Measurements from ENCODE around the gene DDX24.

The DDX24 gene

DNA sequence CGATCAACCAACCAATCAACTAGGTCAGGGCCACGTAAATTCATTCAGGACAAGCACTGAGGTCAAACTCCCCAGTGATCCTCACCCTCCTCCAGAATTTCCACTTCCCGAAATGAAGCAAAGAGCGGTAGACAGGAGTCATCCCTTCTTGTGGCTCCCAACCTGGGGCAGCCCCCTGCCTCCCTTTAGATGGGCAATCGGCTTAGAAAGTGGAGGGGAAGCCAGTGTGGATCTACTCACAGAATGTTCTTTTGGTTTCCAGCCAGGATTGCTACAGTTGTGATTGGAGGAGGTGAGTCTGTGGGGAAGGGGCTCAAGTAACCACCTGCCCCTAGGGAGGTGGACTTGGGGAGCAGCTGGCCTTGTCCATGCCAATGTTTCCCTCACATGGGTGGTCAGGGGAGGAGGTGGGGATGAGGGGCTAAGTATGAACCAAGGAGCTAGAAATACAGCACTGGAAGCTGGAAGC, 33.6 kb upstream of the DDX24 start:
- no peak overlapping the region for H3K4me3 ChIP-seq (ENCODE audit: low read depth, low read length)
- H3K9ac ChIP-seq (ENCODE audit: low read depth, low read length): no peak overlapping the region
- no peaks in the 10 kb centered on the region for H3K36me3 ChIP-seq (ENCODE audit: control insufficient read depth, insufficient read depth, low read length)
- no peaks in the 10 kb centered on the region for H3K9me3 ChIP-seq (ENCODE audit: control insufficient read depth, insufficient read depth, low read length)
- no peaks in the 10 kb centered on the region for H3K27me3 ChIP-seq (ENCODE audit: control insufficient read depth, insufficient read depth, low read length)
- H3K4me1 ChIP-seq (ENCODE audit: control insufficient read depth, insufficient read depth, low read length): no peaks in the 10 kb centered on the region
- no peak overlapping the region for H3K27ac ChIP-seq (ENCODE audit: low read depth, low read length)

- Histone ChIP-seq H3K4me1 (ENCODE audit: control insufficient read depth, insufficient read depth, low read length) (no peaks in the 10 kb centered on the region), H3K36me3 (ENCODE audit: control insufficient read depth, insufficient read depth, low read length) (no peaks in the 10 kb centered on the region), H3K27me3 (ENCODE audit: control insufficient read depth, insufficient read depth, low read length) (no peaks in the 10 kb centered on the region), H3K27ac (ENCODE audit: low read depth, low read length) (no peak overlapping the region), H3K9ac (ENCODE audit: low read depth, low read length) (no peak overlapping the region), H3K9me3 (ENCODE audit: control insufficient read depth, insufficient read depth, low read length) (no peaks in the 10 kb centered on the region), H3K4me3 (ENCODE audit: low read depth, low read length) (no peak overlapping the region)
Observed at GRCh38 chr14:94113908-94114588, 33.0 kb upstream of the DDX24 start.

- no peak overlapping the region for H3K27ac ChIP-seq (ENCODE audit: low read depth, low read length)
- no peaks in the 10 kb centered on the region for H3K27me3 ChIP-seq (ENCODE audit: control insufficient read depth, insufficient read depth, low read length)
- H3K9ac ChIP-seq (ENCODE audit: low read depth, low read length): no peak overlapping the region
- no peaks in the 10 kb centered on the region for H3K36me3 ChIP-seq (ENCODE audit: control insufficient read depth, insufficient read depth, low read length)
- H3K4me3 ChIP-seq (ENCODE audit: low read depth, low read length): no peak overlapping the region
- H3K9me3 ChIP-seq (ENCODE audit: control insufficient read depth, insufficient read depth, low read length): no peaks in the 10 kb centered on the region
- H3K4me1 ChIP-seq (ENCODE audit: control insufficient read depth, insufficient read depth, low read length): no peaks in the 10 kb centered on the region
Observed at GRCh38 chr14:94113490-94113889, 32.5 kb upstream of the DDX24 start.

GRCh38 chr14:94113073-94113472, 32.1 kb upstream of the DDX24 start:
- Histone ChIP-seq H3K36me3 (ENCODE audit: control insufficient read depth, insufficient read depth, low read length) (no peaks in the 10 kb centered on the region), H3K27ac (ENCODE audit: low read depth, low read length) (no peak overlapping the region), H3K27me3 (ENCODE audit: control insufficient read depth, insufficient read depth, low read length) (no peaks in the 10 kb centered on the region), H3K9me3 (ENCODE audit: control insufficient read depth, insufficient read depth, low read length) (no peaks in the 10 kb centered on the region), H3K9ac (ENCODE audit: low read depth, low read length) (no peak overlapping the region), H3K4me1 (ENCODE audit: control insufficient read depth, insufficient read depth, low read length) (no peaks in the 10 kb centered on the region), H3K4me3 (ENCODE audit: low read depth, low read length) (no peak overlapping the region)

GRCh38 chr14:94112513-94113063, 31.6 kb upstream of the DDX24 start:
- H3K9ac ChIP-seq (ENCODE audit: low read depth, low read length): no peak overlapping the region
- H3K4me3 ChIP-seq (ENCODE audit: low read depth, low read length): no peak overlapping the region
- no peaks in the 10 kb centered on the region for H3K4me1 ChIP-seq (ENCODE audit: control insufficient read depth, insufficient read depth, low read length)
- no peaks in the 10 kb centered on the region for H3K27me3 ChIP-seq (ENCODE audit: control insufficient read depth, insufficient read depth, low read length)
- H3K9me3 ChIP-seq (ENCODE audit: control insufficient read depth, insufficient read depth, low read length): no peaks in the 10 kb centered on the region
- H3K36me3 ChIP-seq (ENCODE audit: control insufficient read depth, insufficient read depth, low read length): no peaks in the 10 kb centered on the region
- H3K27ac ChIP-seq (ENCODE audit: low read depth, low read length): no peak overlapping the region

- Histone ChIP-seq H3K9ac (ENCODE audit: low read depth, low read length) (no peak overlapping the region), H3K4me1 (ENCODE audit: control insufficient read depth, insufficient read depth, low read length) (no peaks in the 10 kb centered on the region), H3K36me3 (ENCODE audit: control insufficient read depth, insufficient read depth, low read length) (no peaks in the 10 kb centered on the region), H3K27ac (ENCODE audit: low read depth, low read length) (no peak overlapping the region), H3K27me3 (ENCODE audit: control insufficient read depth, insufficient read depth, low read length) (no peaks in the 10 kb centered on the region), H3K9me3 (ENCODE audit: control insufficient read depth, insufficient read depth, low read length) (no peaks in the 10 kb centered on the region), H3K4me3 (ENCODE audit: low read depth, low read length) (no peak overlapping the region)
Observed at GRCh38 chr14:94111276-94112095, 30.5 kb upstream of the DDX24 start.

- H3K27ac ChIP-seq (ENCODE audit: low read depth, low read length): no peak within 1 kb of the TSS
- no peaks in the 10 kb centered on the region for H3K27me3 ChIP-seq (ENCODE audit: control insufficient read depth, insufficient read depth, low read length)
- no peaks in the 10 kb centered on the region for H3K36me3 ChIP-seq (ENCODE audit: control insufficient read depth, insufficient read depth, low read length)
- no peak within 1 kb of the TSS for H3K9ac ChIP-seq (ENCODE audit: low read depth, low read length)
- no peaks in the 10 kb centered on the region for H3K9me3 ChIP-seq (ENCODE audit: control insufficient read depth, insufficient read depth, low read length)
- H3K4me3 ChIP-seq (ENCODE audit: low read depth, low read length): no peak within 1 kb of the TSS
- H3K4me1 ChIP-seq (ENCODE audit: control insufficient read depth, insufficient read depth, low read length): no peaks in the 10 kb centered on the region
Observed at GRCh38 chr14:94110552-94111181, 29.7 kb upstream of the DDX24 start, which contains the start of gene IFI27. TSS of gene IFI27 (plus strand) at chr14:94110736.

DNA sequence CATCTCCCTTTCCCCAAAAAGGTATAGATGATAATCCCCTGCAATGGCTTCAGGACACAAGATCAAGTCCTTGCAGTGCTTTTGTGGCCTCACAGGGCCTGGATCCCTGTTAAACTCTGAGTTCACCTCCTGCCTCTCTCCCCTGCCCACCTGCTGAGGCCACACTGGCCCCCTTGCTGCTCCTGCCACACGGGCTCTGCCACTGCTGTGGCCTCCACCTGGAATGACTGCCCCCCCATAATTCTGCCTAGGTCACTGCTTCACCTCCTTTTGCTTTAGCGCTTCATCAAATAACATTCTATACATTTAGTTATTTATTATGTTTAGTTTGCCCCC, 28.9 kb upstream of the DDX24 start:
- H3K36me3 ChIP-seq (ENCODE audit: control insufficient read depth, insufficient read depth, low read length): no peaks in the 10 kb centered on the region
- H3K9me3 ChIP-seq (ENCODE audit: control insufficient read depth, insufficient read depth, low read length): no peaks in the 10 kb centered on the region
- H3K4me1 ChIP-seq (ENCODE audit: control insufficient read depth, insufficient read depth, low read length): no peaks in the 10 kb centered on the region
- no peak overlapping the region for H3K9ac ChIP-seq (ENCODE audit: low read depth, low read length)
- no peak overlapping the region for H3K4me3 ChIP-seq (ENCODE audit: low read depth, low read length)
- H3K27ac ChIP-seq (ENCODE audit: low read depth, low read length): no peak overlapping the region
- H3K27me3 ChIP-seq (ENCODE audit: control insufficient read depth, insufficient read depth, low read length): no peaks in the 10 kb centered on the region

- Histone ChIP-seq H3K9me3 (ENCODE audit: control insufficient read depth, insufficient read depth, low read length) (no peaks in the 10 kb centered on the region), H3K4me1 (ENCODE audit: control insufficient read depth, insufficient read depth, low read length) (no peaks in the 10 kb centered on the region), H3K27me3 (ENCODE audit: control insufficient read depth, insufficient read depth, low read length) (no peaks in the 10 kb centered on the region), H3K27ac (ENCODE audit: low read depth, low read length) (no peak overlapping the region), H3K9ac (ENCODE audit: low read depth, low read length) (no peak overlapping the region), H3K4me3 (ENCODE audit: low read depth, low read length) (no peak overlapping the region), H3K36me3 (ENCODE audit: control insufficient read depth, insufficient read depth, low read length) (no peaks in the 10 kb centered on the region)
Observed at GRCh38 chr14:94104731-94105130, 23.7 kb upstream of the DDX24 start.

- Histone ChIP-seq H3K4me1 (ENCODE audit: control insufficient read depth, insufficient read depth, low read length) (no peaks in the 10 kb centered on the region), H3K27me3 (ENCODE audit: control insufficient read depth, insufficient read depth, low read length) (no peaks in the 10 kb centered on the region), H3K4me3 (ENCODE audit: low read depth, low read length) (no peak overlapping the region), H3K27ac (ENCODE audit: low read depth, low read length) (no peak overlapping the region), H3K9me3 (ENCODE audit: control insufficient read depth, insufficient read depth, low read length) (no peaks in the 10 kb centered on the region), H3K9ac (ENCODE audit: low read depth, low read length) (no peak overlapping the region), H3K36me3 (ENCODE audit: control insufficient read depth, insufficient read depth, low read length) (peaks cover 3% of the 10 kb centered on the region; the same call in 1 of the 2 replicates)
Observed at GRCh38 chr14:94103554-94104150, 22.6 kb upstream of the DDX24 start.

Measured in HUES48 (cell line).